NOMO-1 treated with DMSO at 0.1 percent for 48 hours (cell line): Measurements from ENCODE around the gene RHOT2.

Source experiments
- DNase-seq: peaks from one replicate; lab custom pipeline; 2025; ENCODE audit not compliant: unreplicated experiment; lab: John Stamatoyannopoulos, UW

The RHOT2 gene

GRCh38 chr16:695355-696089 lies 27.6 kb downstream of the RHOT2 start:
- DNase-seq: peak; percentile 44

GRCh38 chr16:698911-699671 lies 31.2 kb downstream of the RHOT2 start:
- DNase-seq: no peak

- no peak for DNase-seq
Observed at GRCh38 chr16:700684-701584, 33.0 kb downstream of the RHOT2 start.

GRCh38 chr16:702341-702740 lies 34.4 kb downstream of the RHOT2 start:
- no peak for DNase-seq

GRCh38 chr16:703406-703805 lies 35.5 kb downstream of the RHOT2 start:
- no peak for DNase-seq

GRCh38 chr16:704047-704446 lies 36.1 kb downstream of the RHOT2 start:
- no peak for DNase-seq

- DNase-seq: no peak
Observed at GRCh38 chr16:704552-705380, 36.8 kb downstream of the RHOT2 start.

- DNase-seq: no peak
Observed at GRCh38 chr16:705431-706188, 37.7 kb downstream of the RHOT2 start, which contains the start of gene FBXL16. Gene FBXL16 (minus strand): TSS chr16:705801. CDS start chr16:697405, 8,396 bp downstream.

GRCh38 chr16:706189-707061 lies 38.5 kb downstream of the RHOT2 start:
- no peak for DNase-seq

GRCh38 chr16:707062-707538 lies 39.2 kb downstream of the RHOT2 start:
- DNase-seq: no peak

- no peak for DNase-seq
Observed at GRCh38 chr16:708019-708418, 40.1 kb downstream of the RHOT2 start.

- DNase-seq: no peak
Observed at GRCh38 chr16:708959-709358, 41.0 kb downstream of the RHOT2 start.

- DNase-seq: no peak
Observed at GRCh38 chr16:709566-710499, 41.9 kb downstream of the RHOT2 start.

GRCh38 chr16:710500-711075 lies 42.7 kb downstream of the RHOT2 start:
- DNase-seq: no peak

- no peak for DNase-seq
Observed at GRCh38 chr16:711084-711483, 43.2 kb downstream of the RHOT2 start.

GRCh38 chr16:711548-712320 lies 43.8 kb downstream of the RHOT2 start:
- DNase-seq: peak; percentile 53
